ENCODE results near the gene LETM1. TPM values are rescaled to one million over a fixed set of nuclear protein-coding genes. Genes with fewer than 3 reads are reported as not detected.

The LETM1 gene
- total and polyA plus RNA-seq, 2 of the 13 experiments (the other 11 are each of a cell fraction or from before 2014, with no cell fraction given), result 9.7 to 41.6 TPM

GRCh38 chr4:1784789-1785591, 71.0 kb downstream of the LETM1 start (continued):
- no peak; the same call in 1 of the 2 replicates for TF ChIP-seq ZNF740 (CRISPR knock-in tag; IDR thresholded peaks at IDR 0.05)
- TF ChIP-seq FOSL1 (CRISPR knock-in tag; IDR thresholded peaks at IDR 0.05; ENCODE audit: borderline replicate concordance), result no peak
- no peak for TF ChIP-seq ZNF431 (CRISPR knock-in tag; IDR thresholded peaks at IDR 0.05; ENCODE audit: borderline replicate concordance, low read depth)
- TF ChIP-seq ZNF362 (CRISPR knock-in tag; IDR thresholded peaks at IDR 0.05; ENCODE audit: borderline replicate concordance), result peak; percentile 15; the same call in 1 of the 2 replicates
- TF ChIP-seq KDM5A (IDR thresholded peaks at IDR 0.05; ENCODE audit: borderline replicate concordance, low read length), result no peak
- TF ChIP-seq NFATC3 (CRISPR knock-in tag; IDR thresholded peaks at IDR 0.05), result no peak
- peak; percentile 9; the same call in 1 of the 2 replicates for TF ChIP-seq SUZ12 (IDR thresholded peaks at IDR 0.05; ENCODE audit: low read depth, low read length)
- no peak for TF ChIP-seq ZNF816 (CRISPR knock-in tag; IDR thresholded peaks at IDR 0.05; ENCODE audit: borderline replicate concordance)
- TF ChIP-seq SALL2 (CRISPR knock-in tag; IDR thresholded peaks at IDR 0.05), result peak; percentile 34
- TF ChIP-seq CEBPB (IDR thresholded peaks at IDR 0.05; ENCODE audit: borderline replicate concordance, low read depth, low read length), result no peak
- no peak for TF ChIP-seq ZNF615 (CRISPR knock-in tag; IDR thresholded peaks at IDR 0.05; ENCODE audit: borderline replicate concordance)
- TF ChIP-seq ZFP90 (CRISPR knock-in tag; IDR thresholded peaks at IDR 0.05; ENCODE audit: borderline replicate concordance), result peak; percentile 54; the same call in 1 of the 2 replicates
- no peak for TF ChIP-seq KDM4B (CRISPR knock-in tag; IDR thresholded peaks at IDR 0.05)
- TF ChIP-seq KAT8 (CRISPR knock-in tag; IDR thresholded peaks at IDR 0.05), result peak; percentile 50; the same call in 1 of the 2 replicates
- TF ChIP-seq MIXL1 (CRISPR knock-in tag; IDR thresholded peaks at IDR 0.05), result no peak
- peak; percentile 36; the same call in 1 of the 2 replicates for TF ChIP-seq ATF2 (CRISPR knock-in tag; IDR thresholded peaks at IDR 0.05)
- peak; percentile 56 for TF ChIP-seq ZMYM3 (CRISPR knock-in tag; IDR thresholded peaks at IDR 0.05)
- no peak for TF ChIP-seq ZNF260 (CRISPR knock-in tag; IDR thresholded peaks at IDR 0.05; ENCODE audit: borderline replicate concordance, low read depth)
- TF ChIP-seq ZNF788 (CRISPR knock-in tag; IDR thresholded peaks at IDR 0.05; ENCODE audit: borderline replicate concordance), result peak; percentile 93; the same call in 1 of the 2 replicates
- TF ChIP-seq ZNF296 (CRISPR knock-in tag; conservative IDR thresholded peaks at IDR 0.05), result peak; percentile 98
- TF ChIP-seq ZNF557 (CRISPR knock-in tag; IDR thresholded peaks at IDR 0.05), result no peak
- no peak for TF ChIP-seq ZNF841 (CRISPR knock-in tag; IDR thresholded peaks at IDR 0.05; ENCODE audit: borderline replicate concordance)
- TF ChIP-seq AGO1 (IDR thresholded peaks at IDR 0.05; ENCODE audit: low read depth, low read length, poor library complexity, severe bottlenecking), result no peak
- no peak for TF ChIP-seq ATF3 (CRISPR knock-in tag; IDR thresholded peaks at IDR 0.05)
- no peak; the same call in 1 of the 2 replicates for TF ChIP-seq RELA (CRISPR knock-in tag; IDR thresholded peaks at IDR 0.05)
- no peak for TF ChIP-seq ZNF776 (CRISPR knock-in tag; IDR thresholded peaks at IDR 0.05)
- no peak for TF ChIP-seq ZNF253 (CRISPR knock-in tag; IDR thresholded peaks at IDR 0.05; ENCODE audit: borderline replicate concordance)
- TF ChIP-seq SPEN (CRISPR knock-in tag; IDR thresholded peaks at IDR 0.05; ENCODE audit: low read depth), result peak; percentile 98
